K562 (cell line): ENCODE data around the gene LAPTM5. TPM values are rescaled to one million over a fixed set of nuclear protein-coding genes. Genes with fewer than 3 reads are reported as not detected.

Experiments
- ATF4 ChIP-seq: fragments of 450-650 bp; formaldehyde crosslinking; IDR thresholded peaks from 2 replicates; pipeline ENCODE4 v1.4.0; 2022; ENCODE audit warnings: mild to moderate bottlenecking, moderate library complexity
- BCOR ChIP-seq: fragments of 450-650 bp; IDR thresholded peaks from 2 replicates; pipeline ENCODE4 v1.6.1; 2016
- ESRRA ChIP-seq: fragments of 450-650 bp; IDR thresholded peaks from 2 replicates; pipeline ENCODE4 v1.6.1; 2014; ENCODE audit warnings: low read depth, mild to moderate bottlenecking, moderate library complexity, borderline replicate concordance
- ETV1 ChIP-seq: fragments of 450-650 bp; conservative IDR thresholded peaks from 2 replicates; pipeline ENCODE4 v1.6.1; 2016; ENCODE audit warnings: missing genetic modification characterization, control low read depth, low read depth, missing compliant biosample characterization
- ETV5 ChIP-seq: sonication (generic); formaldehyde crosslinking; IDR thresholded peaks from 2 replicates; pipeline ENCODE4 v1.4.0; 2020; ENCODE audit warnings: low read depth, mild to moderate bottlenecking, missing genetic modification reagents
- HDAC2 ChIP-seq: fragments of 450-650 bp; IDR thresholded peaks from 2 replicates; pipeline ENCODE4 v1.6.1; 2016; ENCODE audit warnings: mild to moderate bottlenecking
- PKNOX1 ChIP-seq: fragments of 450-650 bp; IDR thresholded peaks from 2 replicates; pipeline ENCODE4 v1.6.1; 2016
- U2AF1 ChIP-seq: fragments of 200-400 bp; formaldehyde crosslinking; optimal IDR thresholded peaks from 2 replicates; pipeline ENCODE3; 2017; ENCODE audit warnings: mild to moderate bottlenecking, low read depth, low read length, moderate library complexity
- ZFP36 ChIP-seq: fragments of 150-350 bp; IDR thresholded peaks from 2 replicates; pipeline ENCODE4 v1.6.1; 2018; ENCODE audit warnings: low read length, low read depth; ENCODE audit not compliant: partially characterized antibody
- ZFP91 ChIP-seq: sonication (generic); formaldehyde crosslinking; IDR thresholded peaks from 2 replicates; pipeline ENCODE4 v1.8.0; 2022; ENCODE audit warnings: mild to moderate bottlenecking, missing genetic modification reagents
- ZFX ChIP-seq: sonication (generic); formaldehyde crosslinking; IDR thresholded peaks from 2 replicates; pipeline ENCODE4 v1.8.0; 2022; ENCODE audit warnings: mild to moderate bottlenecking, missing genetic modification reagents, moderate library complexity
- ZNF23 ChIP-seq: fragments of 250-450 bp; sonication (Bioruptor Pico); IDR thresholded peaks from 2 replicates; pipeline ENCODE4 v1.4.0; 2020; ENCODE audit warnings: mild to moderate bottlenecking
- ZNF395 ChIP-seq: fragments of 200-800 bp; sonication (Bioruptor generic); IDR thresholded peaks from 2 replicates; pipeline ENCODE4 v1.6.1; 2017; ENCODE audit warnings: missing genetic modification characterization, missing compliant biosample characterization
- ZNF589 ChIP-seq: fragments of 200-800 bp; sonication (Bioruptor generic); IDR thresholded peaks from 2 replicates; pipeline ENCODE4 v1.6.1; 2016; ENCODE audit warnings: low read depth, missing genetic modification characterization, missing compliant biosample characterization
- ZNF609 ChIP-seq: sonication (generic); formaldehyde crosslinking; IDR thresholded peaks from 2 replicates; pipeline ENCODE4 v1.8.1; 2023; ENCODE audit warnings: missing genetic modification reagents, mild to moderate bottlenecking, borderline replicate concordance
- ZNF639 ChIP-seq, 2 experiments: fragments of 200-800 bp in 1 of 2; sonication (Bioruptor generic) in 1 of 2; sonication (generic) in 1 of 2; formaldehyde crosslinking in 1 of 2; IDR thresholded peaks in 1 of 2; conservative IDR thresholded peaks in 1 of 2; 2 replicates each; pipeline versions ENCODE4 v1.5.0 to v1.6.1; 2016 to 2020; ENCODE audit warnings: missing compliant biosample characterization in 1 of 2, missing genetic modification characterization in 1 of 2, missing genetic modification reagents in 1 of 2
- polyA plus RNA-seq, 8 experiments: library from polyadenylated mRNA; depleted of rRNA in 4 of 8; stranded (reverse) in 5 of 8; unstranded in 3 of 8; fragments of >200 nt; fragmentation: Nextera tagmentation in 2 of 8; fragmentation: Illumina TruSeq in 1 of 8; extraction: Ambion mirVana in 2 of 8; extraction: Trizol in 1 of 8; gene quantifications; 2 replicates each; pipeline versions ENCODE4 v1.2.1 to v1.2.3, GENCODE V29; 2011 to 2014; ENCODE audit warnings: inconsistent platforms in 1 of 8, missing spikeins in 1 of 8
- total RNA-seq, 7 experiments: library from RNA; depleted of rRNA in 6 of 7; stranded (reverse); fragments of >200 nt in 6 of 7; fragmentation: Illumina TruSeq in 2 of 7; extraction: Trizol in 2 of 7; gene quantifications; 2 replicates each; pipeline versions ENCODE4 v1.2.1 to v1.2.3, GENCODE V29; 2011 to 2021; ENCODE audit warnings: low replicate concordance in 1 of 7

Gene LAPTM5
- total and polyA plus RNA-seq, 9 of the 15 experiments (the other 6 are each of a cell fraction or from before 2014, with no cell fraction given), result 2.4 to 47.3 (median 20.3) TPM

- no peak for TF ChIP-seq ZNF609 (CRISPR knock-in tag)
- TF ChIP-seq ETV1, result 0 out of 2 replicates have a peak, but pooled peaks have one; percentile 29
- no peak for TF ChIP-seq ZNF639 (CRISPR knock-in tag; conservative IDR thresholded peaks at IDR 0.05 in 1 of 2, IDR thresholded peaks at IDR 0.05 in 1 of 2)
- no peak for TF ChIP-seq U2AF1
- 0 out of 2 replicates have a peak, but pooled peaks have one; percentile 17 for TF ChIP-seq ESRRA
- TF ChIP-seq PKNOX1, result 0 out of 2 replicates have a peak, but pooled peaks have one; percentile 14
- TF ChIP-seq ZFX (CRISPR knock-in tag), result no peak
- no peak for TF ChIP-seq ZFP91
- 0 out of 2 replicates have a peak, but pooled peaks have one; percentile 5 for TF ChIP-seq ZNF589 (CRISPR knock-in tag)
- no peak for TF ChIP-seq ATF4 (CRISPR knock-in tag)
- TF ChIP-seq ZNF395 (CRISPR knock-in tag), result peak; percentile 78
- peak; percentile 85 for TF ChIP-seq ZFP36
- no peak for TF ChIP-seq ETV5
- 0 out of 2 replicates have a peak, but pooled peaks have one; percentile 47 for TF ChIP-seq HDAC2
- TF ChIP-seq BCOR, result peak; percentile 86
- TF ChIP-seq ZNF23 (CRISPR knock-in tag), result no peak
Observed at GRCh38 chr1:30743584-30744059, 14.0 kb downstream of the LAPTM5 start (continued).
